CD14-positive monocyte (primary cell): ENCODE measurements around the gene DOCK3. TPM values are rescaled to one million over a fixed set of nuclear protein-coding genes. Genes with fewer than 3 reads are reported as not detected.

Experiments
- DNase-seq, 3 donors: peaks; one replicate each; pipeline ENCODE4 v3.0.0-alpha.2; 2011 to 2022
- H2AFZ ChIP-seq: 2 replicates; pipeline ENCODE4 v1.6.0; 2012; ENCODE audit warnings: mild to moderate bottlenecking, low read depth, low read length, inconsistent platforms; ENCODE audit not compliant: insufficient read depth, poor library complexity, severe bottlenecking
- H3K27ac ChIP-seq, 2 donors: 1 replicate in 1 of 2; 2 replicates in 1 of 2; pipeline ENCODE4 v1.5.1; 2012 to 2013; ENCODE audit warnings: low read length in 2 of 2, control low read depth in 1 of 2, inconsistent platforms in 1 of 2, low read depth in 1 of 2, mild to moderate bottlenecking in 1 of 2
- H3K27me3 ChIP-seq, 2 donors: one replicate each; pipeline versions ENCODE4 v1.6.0 to v1.6.1; 2011 to 2013; ENCODE audit warnings: low read length in 2 of 2; ENCODE audit not compliant: control insufficient read depth in 2 of 2, insufficient read depth in 2 of 2
- H3K36me3 ChIP-seq, 2 donors: replicated peaks in 1 of 2; 1 replicate in 1 of 2; 2 replicates in 1 of 2; pipeline versions ENCODE4 v1.5.1 to v1.6.1; 2012 to 2013; ENCODE audit warnings: low read length in 2 of 2, control low read depth in 1 of 2, inconsistent platforms in 1 of 2, mild to moderate bottlenecking in 1 of 2; ENCODE audit not compliant: insufficient read depth in 2 of 2, control insufficient read depth in 1 of 2
- H3K4me1 ChIP-seq, 2 donors: 1 replicate in 1 of 2; 2 replicates in 1 of 2; pipeline versions ENCODE4 v1.5.1 to v1.6.1; 2012 to 2013; ENCODE audit warnings: low read length in 2 of 2, control low read depth in 1 of 2, inconsistent platforms in 1 of 2, mild to moderate bottlenecking in 1 of 2, moderate library complexity in 1 of 2; ENCODE audit not compliant: insufficient read depth in 2 of 2, control insufficient read depth in 1 of 2
- H3K4me2 ChIP-seq: replicated peaks from 2 replicates; pipeline ENCODE3; 2012; ENCODE audit warnings: low read length, moderate library complexity, mild to moderate bottlenecking; ENCODE audit not compliant: poor library complexity, severe bottlenecking; ENCODE audit errors: extremely low read depth
- H3K4me3 ChIP-seq, 3 experiments: fragments of 200-600 bp in 1 of 3; sonication (generic) in 1 of 3; replicated peaks in 1 of 3; 1 replicate in 2 of 3; 2 replicates in 1 of 3; pipeline ENCODE4 v1.5.1; 2011 to 2013; ENCODE audit warnings: low read length in 3 of 3, mild to moderate bottlenecking in 3 of 3, control low read depth in 2 of 3, low read depth in 2 of 3, inconsistent platforms in 1 of 3, moderate library complexity in 1 of 3
- H3K79me2 ChIP-seq: 2 replicates; pipeline ENCODE4 v1.6.0; 2012; ENCODE audit warnings: mild to moderate bottlenecking, control low read depth, inconsistent platforms, low read length, moderate library complexity; ENCODE audit not compliant: insufficient read depth
- H3K9ac ChIP-seq: 2 replicates; pipeline ENCODE4 v1.6.0; 2017; ENCODE audit warnings: low read length, mild to moderate bottlenecking; ENCODE audit not compliant: insufficient read depth, poor library complexity, severe bottlenecking
- H3K9me3 ChIP-seq, 2 donors: replicated peaks in 1 of 2; 1 replicate in 1 of 2; 2 replicates in 1 of 2; pipeline versions ENCODE4 v1.5.1 to v1.6.1; 2012 to 2013; ENCODE audit warnings: low read length in 2 of 2, control low read depth in 1 of 2; ENCODE audit not compliant: control insufficient read depth in 1 of 2, insufficient read depth in 1 of 2
- H4K20me1 ChIP-seq: 2 replicates; pipeline ENCODE4 v1.6.0; 2012; ENCODE audit warnings: mild to moderate bottlenecking, low read length, control low read depth, moderate library complexity; ENCODE audit not compliant: insufficient read depth
- H3K27ac Mint-ChIP-seq, 7 donors: one replicate each; pipeline ENCODE4 v1.8.0; 2020; ENCODE audit warnings: mild to moderate bottlenecking in 7 of 7, mixed read lengths in 7 of 7, moderate library complexity in 6 of 7, inconsistent platforms in 2 of 7
- H3K27me3 Mint-ChIP-seq, 3 donors: one replicate each; pipeline ENCODE4 v1.8.0; 2021 to 2022; ENCODE audit warnings: low read depth in 3 of 3, mild to moderate bottlenecking in 3 of 3, mixed read lengths in 3 of 3, moderate library complexity in 3 of 3, inconsistent platforms in 1 of 3
- H3K36me3 Mint-ChIP-seq, 2 donors: one replicate each; pipeline ENCODE4 v1.8.0; 2020; ENCODE audit warnings: mixed read lengths in 2 of 2, inconsistent platforms in 1 of 2, mild to moderate bottlenecking in 1 of 2
- H3K4me1 Mint-ChIP-seq: one replicate; pipeline ENCODE4 v1.8.0; 2020; ENCODE audit warnings: mild to moderate bottlenecking, mixed read lengths
- H3K4me3 Mint-ChIP-seq, 2 donors: one replicate each; pipeline ENCODE4 v1.8.0; 2020; ENCODE audit warnings: mild to moderate bottlenecking in 2 of 2, mixed read lengths in 2 of 2, moderate library complexity in 1 of 2
- H3K9me3 Mint-ChIP-seq, 7 donors: one replicate each; pipeline ENCODE4 v1.8.0; 2020 to 2022; ENCODE audit warnings: mixed read lengths in 7 of 7, mild to moderate bottlenecking in 6 of 7, moderate library complexity in 6 of 7, inconsistent platforms in 2 of 7
- WGBS: methylation state at CpG from one replicate; pipeline ENCODE4 v1.1.5; 2013; ENCODE audit warnings: missing lambda C conversion rate; ENCODE audit not compliant: insufficient coverage; 5-methylcytosine and 5-hydroxymethylcytosine counted together
- intact Hi-C, 2 donors: fragments of 100-400 bp; cut with micrococcal nuclease; formaldehyde crosslinking; loops; one replicate each; pipeline versions ENCODE4 v1.15.0 to v1.15.1; 2023
- polyA plus RNA-seq, 3 donors: library from polyadenylated mRNA; depleted of rRNA in 1 of 3; unstranded in 2 of 3; stranded (reverse) in 1 of 3; fragments of 300-500 nt in 2 of 3; fragments of >200 nt in 1 of 3; fragmentation: Illumina TruSeq in 2 of 3; gene quantifications; 1 replicate in 2 of 3; 2 replicates in 1 of 3; pipeline ENCODE4 v1.2.3, GENCODE V29; 2012 to 2021
- TF ChIP-seq, protein P1 (sequence below): fragments of 200-600 bp; IDR thresholded peaks from one replicate; pipeline ENCODE4 v1.8.0; 2022; ENCODE audit warnings: antibody characterized with exemption, mild to moderate bottlenecking

The DOCK3 gene
- polyA plus RNA-seq, 3 donors, result 0.03 TPM; not detected in 1

DNA sequence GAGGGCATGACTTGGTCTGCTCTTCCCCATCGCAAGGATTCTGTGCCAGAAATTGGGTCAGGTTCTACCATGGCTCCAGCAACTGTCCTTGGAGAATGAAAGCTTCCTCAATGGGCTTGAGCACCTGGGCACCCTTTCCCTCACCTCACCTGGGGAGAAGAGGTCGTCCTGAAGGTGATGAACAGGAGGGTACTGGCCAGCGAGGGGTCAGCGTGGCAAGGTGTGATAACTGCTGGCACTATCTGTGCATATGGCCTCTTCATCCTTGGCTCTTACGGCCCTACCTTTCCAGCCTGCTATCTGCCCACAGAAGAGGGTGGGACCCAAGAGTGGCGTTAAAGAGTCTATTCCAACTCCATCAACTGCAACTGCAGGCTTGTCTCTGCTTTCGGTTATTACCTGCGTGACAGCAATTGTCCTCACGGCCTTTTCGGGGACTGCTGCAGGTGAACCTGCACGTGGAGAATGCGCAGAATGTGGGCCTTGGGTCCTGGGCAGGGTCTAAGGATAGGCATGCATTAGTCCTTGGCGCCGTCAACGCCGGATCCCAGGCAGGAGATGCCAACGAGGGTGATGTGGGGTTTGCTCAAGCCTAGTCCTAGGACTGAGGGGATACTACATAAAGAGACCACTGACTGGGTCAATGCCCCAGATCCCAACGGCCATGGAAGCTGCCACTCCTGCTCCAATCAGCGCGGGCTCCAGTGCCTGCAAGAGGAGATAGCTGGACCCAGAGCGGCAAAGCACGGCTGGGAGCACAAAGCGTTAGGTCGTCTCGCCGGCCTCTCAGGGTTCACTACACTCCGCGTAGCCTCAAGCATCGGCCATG lies 715.7 kb downstream of the DOCK3 start:
- Mint-ChIP-seq H3K36me3 (peaks cover 45 to 53% of the 10 kb centered on the region in 2 donors), H3K27me3 (peaks cover 0 to 3% (median 1%) of the 10 kb centered on the region in 3 donors), H3K4me1 (peaks cover 63% of the 10 kb centered on the region), H3K9me3 (peaks cover 0 to 3% (median 0%) of the 10 kb centered on the region in 7 donors), H3K4me3 (peak overlapping the region; percentile 59 to 64), H3K27ac (peak overlapping the region; percentile 26 to 86 (median 80))
- H2AFZ ChIP-seq, result peak overlapping the region; percentile 77
- intact Hi-C loops, result loop anchor here (2.0 to 10.0 kb wide), 3 partner anchors 107 to 1036 kb away; partner anchors contain the start of genes CYB561D2 (in 1 of the 2), NPRL2 (in 1 of the 2), TEX264 (in 1 of the 2) and TMEM115 (in 1 of the 2)
- DNase-seq, result no peak
- no peaks in the 10 kb centered on the region for H3K9me3 ChIP-seq
- H3K27ac ChIP-seq, result peak overlapping the region; percentile 21 to 72
- peak overlapping the region; percentile 72 for H3K4me2 ChIP-seq
- H3K79me2 ChIP-seq, result peaks cover 79% of the 10 kb centered on the region
- TF ChIP-seq, protein P1, sequence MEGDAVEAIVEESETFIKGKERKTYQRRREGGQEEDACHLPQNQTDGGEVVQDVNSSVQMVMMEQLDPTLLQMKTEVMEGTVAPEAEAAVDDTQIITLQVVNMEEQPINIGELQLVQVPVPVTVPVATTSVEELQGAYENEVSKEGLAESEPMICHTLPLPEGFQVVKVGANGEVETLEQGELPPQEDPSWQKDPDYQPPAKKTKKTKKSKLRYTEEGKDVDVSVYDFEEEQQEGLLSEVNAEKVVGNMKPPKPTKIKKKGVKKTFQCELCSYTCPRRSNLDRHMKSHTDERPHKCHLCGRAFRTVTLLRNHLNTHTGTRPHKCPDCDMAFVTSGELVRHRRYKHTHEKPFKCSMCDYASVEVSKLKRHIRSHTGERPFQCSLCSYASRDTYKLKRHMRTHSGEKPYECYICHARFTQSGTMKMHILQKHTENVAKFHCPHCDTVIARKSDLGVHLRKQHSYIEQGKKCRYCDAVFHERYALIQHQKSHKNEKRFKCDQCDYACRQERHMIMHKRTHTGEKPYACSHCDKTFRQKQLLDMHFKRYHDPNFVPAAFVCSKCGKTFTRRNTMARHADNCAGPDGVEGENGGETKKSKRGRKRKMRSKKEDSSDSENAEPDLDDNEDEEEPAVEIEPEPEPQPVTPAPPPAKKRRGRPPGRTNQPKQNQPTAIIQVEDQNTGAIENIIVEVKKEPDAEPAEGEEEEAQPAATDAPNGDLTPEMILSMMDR, result no peak
- no peaks in the 10 kb centered on the region for H3K27me3 ChIP-seq
- 36% methylated on average over 26 of the region's 29 CpGs for WGBS
- H3K9ac ChIP-seq, result peak overlapping the region; percentile 48
- H3K4me1 ChIP-seq, result peaks cover 45 to 57% of the 10 kb centered on the region in 2 donors
- H3K36me3 ChIP-seq, result peaks cover 39 to 48% of the 10 kb centered on the region in 2 donors
- peaks cover 71% of the 10 kb centered on the region for H4K20me1 ChIP-seq
- H3K4me3 ChIP-seq, result peak overlapping the region; percentile 4 to 74 (median 14)

DNA sequence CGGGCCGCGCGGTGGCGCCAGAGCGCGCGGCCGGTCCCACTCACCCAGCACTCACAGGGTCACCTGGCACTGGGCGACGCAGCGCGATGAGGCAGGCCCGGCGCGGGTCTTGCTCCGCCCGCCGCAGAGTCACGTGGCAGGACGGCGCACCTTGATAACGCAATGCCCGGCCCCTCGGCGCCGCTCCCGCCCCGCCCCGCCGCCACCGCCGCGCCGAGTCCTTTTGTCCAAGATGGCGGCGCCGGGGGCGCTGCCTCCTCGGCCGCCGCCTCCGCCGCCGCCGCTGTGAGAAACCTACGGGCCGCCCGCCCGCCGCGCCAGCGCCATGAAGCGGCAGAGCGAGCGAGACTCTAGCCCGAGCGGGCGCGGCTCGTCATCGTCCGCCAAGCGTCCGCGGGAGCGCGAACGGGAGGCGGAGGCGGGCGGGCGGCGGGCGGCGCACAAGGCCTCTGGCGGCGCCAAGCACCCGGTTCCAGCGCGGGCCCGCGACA lies 716.4 kb downstream of the DOCK3 start, which contains the start of gene RBM15B:
Gene RBM15B (plus strand): TSS at position 211 of the 491 bp plus-strand sequence. CDS start 115 bp downstream, at position 326.
- peaks cover 0 to 3% (median 0%) of the 10 kb centered on the region in 7 donors for H3K9me3 Mint-ChIP-seq
- intact Hi-C loops, result loop anchor here (2.0 to 10.0 kb wide), 3 partner anchors 106 to 1036 kb away; partner anchors contain the start of genes CYB561D2 (in 1 of the 2), NPRL2 (in 1 of the 2), TEX264 (in 1 of the 2) and TMEM115 (in 1 of the 2)

More for the DNA sequence above, 716.4 kb downstream of the DOCK3 start, which contains the start of gene RBM15B:
- H3K36me3 Mint-ChIP-seq, result peaks cover 51 to 60% of the 10 kb centered on the region in 2 donors
- H3K4me1 Mint-ChIP-seq, result peaks cover 59% of the 10 kb centered on the region
- H3K79me2 ChIP-seq, result peaks cover 79% of the 10 kb centered on the region
- H3K27ac ChIP-seq, result peak within 1 kb of the TSS; percentile 41 to 72
- peak within 1 kb of the TSS; percentile 82 for H3K9ac ChIP-seq
- DNase-seq, result peak; percentile 96 to 97 (median 97)
- peak within 1 kb of the TSS; percentile 74 to 89 (median 84) for H3K27ac Mint-ChIP-seq
- peaks cover 0 to 2% (median 0%) of the 10 kb centered on the region in 3 donors for H3K27me3 Mint-ChIP-seq
- no peaks in the 10 kb centered on the region for H3K27me3 ChIP-seq
- peaks cover 38 to 50% of the 10 kb centered on the region in 2 donors for H3K4me1 ChIP-seq
- peak within 1 kb of the TSS; percentile 77 for H2AFZ ChIP-seq
- peak within 1 kb of the TSS; percentile 52 to 74 (median 62) for H3K4me3 ChIP-seq
- H4K20me1 ChIP-seq, result peaks cover 72% of the 10 kb centered on the region
- under 1% methylated on average over 83 of the region's 83 CpGs for WGBS
- H3K36me3 ChIP-seq, result peaks cover 45 to 55% of the 10 kb centered on the region in 2 donors
- TF ChIP-seq, protein P1, result peak; percentile 86
- H3K4me3 Mint-ChIP-seq, result peak within 1 kb of the TSS; percentile 79 to 84
- no peaks in the 10 kb centered on the region for H3K9me3 ChIP-seq
- H3K4me2 ChIP-seq, result peak within 1 kb of the TSS; percentile 80
